Cerebellar nuclear complex (tissue), 1 donor: Measurements from ENCODE around the gene PPM1G.
"Not testable (repeated sequence)": the region's sequence is repeated elsewhere in the genome, so short reads cannot be mapped to it uniquely, and the experiment has no call there.

Experiments
- DNase-seq, 2 experiments: peaks; one replicate each; lab custom pipeline; 2025; lab: John Stamatoyannopoulos, UW

Gene PPM1G, protein sequence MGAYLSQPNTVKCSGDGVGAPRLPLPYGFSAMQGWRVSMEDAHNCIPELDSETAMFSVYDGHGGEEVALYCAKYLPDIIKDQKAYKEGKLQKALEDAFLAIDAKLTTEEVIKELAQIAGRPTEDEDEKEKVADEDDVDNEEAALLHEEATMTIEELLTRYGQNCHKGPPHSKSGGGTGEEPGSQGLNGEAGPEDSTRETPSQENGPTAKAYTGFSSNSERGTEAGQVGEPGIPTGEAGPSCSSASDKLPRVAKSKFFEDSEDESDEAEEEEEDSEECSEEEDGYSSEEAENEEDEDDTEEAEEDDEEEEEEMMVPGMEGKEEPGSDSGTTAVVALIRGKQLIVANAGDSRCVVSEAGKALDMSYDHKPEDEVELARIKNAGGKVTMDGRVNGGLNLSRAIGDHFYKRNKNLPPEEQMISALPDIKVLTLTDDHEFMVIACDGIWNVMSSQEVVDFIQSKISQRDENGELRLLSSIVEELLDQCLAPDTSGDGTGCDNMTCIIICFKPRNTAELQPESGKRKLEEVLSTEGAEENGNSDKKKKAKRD

GRCh38 chr2:27409321-27410073 is at the start of gene PPM1G:
Gene PPM1G, minus strand, starts transcription at chr2:27409591. Its CDS starts 169 bp downstream, at chr2:27409422.
- peak; percentile 44 to 77 for DNase-seq

DNA sequence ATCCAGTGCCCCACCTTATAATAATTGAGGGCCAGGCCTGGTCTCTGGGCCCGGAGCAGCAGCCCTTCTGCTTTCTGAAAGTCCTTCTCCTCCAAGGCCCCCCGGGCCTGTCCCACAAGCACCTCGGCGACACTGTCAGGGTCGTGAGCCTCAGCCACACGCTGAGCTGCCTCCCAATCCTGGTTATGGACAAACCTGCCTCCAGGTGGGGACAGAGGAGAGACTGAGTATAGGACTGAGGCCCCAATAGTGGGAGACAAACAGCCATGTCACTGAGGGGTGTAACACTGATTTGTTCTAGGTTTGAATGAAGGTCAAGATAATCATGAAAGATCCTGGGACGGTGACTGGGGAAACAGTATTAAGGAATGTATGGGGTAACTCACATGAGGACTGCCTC is 44.6 kb upstream of the PPM1G start:
- no peak for DNase-seq

- DNase-seq: no peak
These were observed 41.7 kb upstream of the PPM1G start for GRCh38 chr2:27451095-27451494.

DNA sequence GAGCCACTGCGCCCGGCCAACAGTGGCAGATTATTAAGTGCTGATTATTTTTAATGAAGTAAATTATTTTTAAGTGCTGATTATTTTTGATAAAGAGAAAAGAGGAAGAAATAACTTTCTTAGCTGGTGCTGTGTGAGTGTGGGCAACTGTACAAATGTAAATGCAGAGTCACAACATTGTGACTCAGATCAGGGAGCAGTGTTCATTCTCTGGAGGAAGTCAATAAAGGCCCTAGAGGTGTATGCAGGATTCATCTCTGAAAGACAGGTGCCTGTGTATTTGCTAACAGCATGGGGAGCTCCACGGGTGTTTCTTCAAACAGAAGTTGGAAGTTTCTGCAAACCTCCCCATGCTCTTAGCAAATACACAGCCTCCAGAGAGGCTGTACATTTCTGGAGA is 39.0 kb upstream of the PPM1G start:
- DNase-seq: no peak

DNA sequence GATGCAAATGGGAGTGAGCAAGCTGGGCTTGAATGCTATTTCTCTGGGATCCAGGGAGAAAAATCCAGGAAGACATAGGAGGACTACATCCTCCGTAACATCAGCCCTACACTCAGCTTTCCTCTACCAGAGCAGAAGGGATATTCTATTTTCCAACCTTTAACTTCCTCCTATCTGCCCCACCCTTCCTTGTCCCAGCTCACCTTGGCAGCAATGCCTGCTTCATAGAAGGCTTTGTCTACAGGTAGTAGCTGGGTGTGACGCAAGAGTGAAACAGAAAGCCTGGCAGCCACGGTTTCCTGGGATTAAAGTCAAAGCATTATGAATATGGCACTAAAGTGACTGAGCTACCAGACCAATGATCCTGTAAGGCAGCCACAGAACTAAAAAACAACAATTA is 36.7 kb upstream of the PPM1G start:
- no peak for DNase-seq

DNA sequence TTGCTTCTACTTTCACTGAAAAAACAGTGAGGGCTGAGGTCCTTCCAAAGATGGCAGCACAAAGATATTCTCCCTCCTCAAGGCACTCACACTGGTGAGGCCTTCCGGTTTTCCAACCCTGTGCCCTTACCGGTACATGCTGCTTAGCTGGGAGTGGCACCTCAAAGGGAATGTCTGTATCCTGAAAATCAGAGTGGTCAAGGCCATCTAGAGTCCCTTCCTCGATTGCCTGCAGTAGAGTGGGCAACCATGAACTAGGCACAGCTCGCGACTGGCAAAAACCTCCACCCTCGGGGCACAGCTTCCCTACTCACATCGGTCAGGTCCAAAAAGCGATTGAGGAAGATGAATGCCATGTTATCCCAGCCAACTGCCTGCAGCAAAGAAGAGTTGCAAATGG is 36.2 kb upstream of the PPM1G start:
- no peak for DNase-seq

DNA sequence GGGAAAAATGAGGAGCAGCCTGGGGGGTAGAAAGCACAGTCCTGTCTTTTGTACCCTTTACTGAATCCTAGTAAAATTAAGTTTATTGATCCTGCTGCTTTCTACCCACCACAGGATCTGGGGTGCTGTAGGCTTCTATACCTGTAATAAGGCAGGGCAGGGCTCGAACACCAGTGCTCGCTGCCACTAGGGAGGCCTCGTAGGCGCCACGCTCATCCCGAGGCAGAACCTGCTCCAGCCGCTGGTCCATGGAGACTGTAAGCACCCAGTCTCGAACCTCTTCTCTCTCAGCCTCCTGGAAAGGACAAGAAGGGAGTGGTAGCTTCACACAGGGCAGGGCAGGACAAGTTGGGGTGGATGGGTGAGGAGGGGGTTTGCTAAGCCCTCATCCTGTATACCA is 35.8 kb upstream of the PPM1G start:
- DNase-seq: no peak

DNA sequence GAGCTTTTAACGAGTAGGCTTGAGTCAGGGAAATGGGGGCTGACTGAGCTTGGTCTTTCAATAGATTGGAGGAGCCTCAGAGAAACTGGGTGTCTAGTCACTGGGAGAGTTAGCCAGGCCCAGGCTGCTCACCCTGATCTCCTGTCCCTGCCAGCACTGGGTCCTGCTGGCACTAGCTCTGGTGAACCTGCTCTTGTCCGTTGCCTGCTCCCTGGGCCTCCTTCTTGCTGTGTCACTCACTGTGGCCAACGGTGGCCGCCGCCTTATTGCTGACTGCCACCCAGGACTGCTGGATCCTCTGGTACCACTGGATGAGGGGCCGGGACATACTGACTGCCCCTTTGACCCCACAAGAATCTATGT is 33.5 kb upstream of the PPM1G start:
- DNase-seq: no peak

- DNase-seq: no peak
These were observed 32.8 kb upstream of the PPM1G start, which contains the start of gene KRTCAP3 for GRCh38 chr2:27441958-27442919. Gene KRTCAP3, plus strand, starts transcription at chr2:27442381. Its CDS starts 32 bp downstream, at chr2:27442413.

DNA sequence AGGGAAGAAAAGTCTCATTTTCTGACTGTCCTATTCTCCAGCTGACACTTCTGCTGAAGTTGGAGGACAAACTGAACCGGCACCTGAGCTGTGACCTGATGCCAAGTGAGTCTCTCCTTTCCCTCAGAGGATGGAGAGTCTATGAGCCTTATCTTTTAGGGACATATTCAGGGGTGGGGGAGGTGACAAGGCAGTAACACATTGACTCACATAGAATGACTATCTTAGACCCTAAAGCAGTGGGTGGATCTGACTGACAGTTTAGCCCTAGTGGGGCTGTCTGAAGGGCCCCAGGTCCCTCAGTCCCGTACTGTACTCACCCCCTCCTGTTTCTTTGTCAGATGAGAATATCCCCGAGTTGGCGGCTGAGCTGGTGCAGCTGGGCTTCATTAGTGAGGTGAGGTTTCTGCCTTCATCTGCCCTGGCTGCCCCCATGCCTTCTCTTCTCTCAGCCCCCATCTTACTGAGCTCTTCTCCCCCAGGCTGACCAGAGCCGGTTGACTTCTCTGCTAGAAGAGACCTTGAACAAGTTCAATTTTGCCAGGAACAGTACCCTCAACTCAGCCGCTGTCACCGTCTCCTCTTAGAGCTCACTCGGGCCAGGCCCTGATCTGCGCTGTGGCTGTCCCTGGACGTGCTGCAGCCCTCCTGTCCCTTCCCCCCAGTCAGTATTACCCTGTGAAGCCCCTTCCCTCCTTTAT is 32.0 kb upstream of the PPM1G start:
- DNase-seq: no peak

GRCh38 chr2:27435628-27436027 is 26.2 kb upstream of the PPM1G start:
- no peak for DNase-seq

DNA sequence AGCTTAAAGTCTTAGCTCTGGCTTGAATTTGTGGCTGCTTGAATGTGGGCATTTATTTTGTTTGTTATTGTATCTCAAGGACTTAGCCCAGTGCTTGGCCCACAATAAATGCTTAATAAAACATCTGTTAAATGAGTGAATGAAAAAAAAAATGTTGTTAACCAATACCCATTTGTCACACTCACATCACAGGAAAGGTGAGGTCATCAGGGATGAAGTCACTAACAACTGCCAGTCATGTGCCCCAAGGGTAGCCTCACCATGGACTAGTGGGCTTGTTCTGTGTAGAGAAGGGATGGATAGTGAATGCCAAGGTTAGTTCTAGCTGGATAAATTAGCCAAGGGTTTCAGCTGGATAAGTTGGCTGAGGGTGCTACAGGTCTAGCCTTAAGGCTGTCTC is 22.0 kb upstream of the PPM1G start:
- no peak for DNase-seq

DNA sequence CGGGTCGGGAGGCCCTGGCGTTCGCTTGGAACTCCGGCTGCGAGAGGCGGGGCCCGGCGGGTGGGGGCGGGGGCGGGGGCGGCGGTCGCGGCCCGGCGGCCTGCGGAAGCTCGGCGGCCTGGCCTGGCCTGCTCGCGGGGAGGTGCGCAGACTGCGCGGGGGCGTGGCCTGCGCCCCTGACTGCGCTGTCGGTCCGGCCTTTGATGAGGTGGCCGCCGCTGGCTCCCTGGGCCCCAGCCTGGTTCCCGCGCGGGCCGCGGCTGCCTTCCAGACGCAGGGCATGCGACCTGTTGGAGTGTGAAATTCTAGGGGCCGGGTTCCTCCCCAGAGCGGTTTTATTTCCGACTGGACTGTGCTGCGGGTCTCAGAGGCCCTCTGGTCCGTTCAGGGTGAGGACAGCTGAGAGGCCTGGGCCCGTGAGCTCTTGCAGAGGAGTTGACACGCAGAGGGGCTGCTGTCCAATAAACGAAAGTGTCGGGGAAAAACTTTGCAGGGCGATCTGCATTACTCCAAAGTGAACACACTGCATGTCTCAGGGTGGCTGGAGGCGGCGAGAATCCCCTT is 19.7 kb upstream of the PPM1G start:
- DNase-seq: no peak

DNA sequence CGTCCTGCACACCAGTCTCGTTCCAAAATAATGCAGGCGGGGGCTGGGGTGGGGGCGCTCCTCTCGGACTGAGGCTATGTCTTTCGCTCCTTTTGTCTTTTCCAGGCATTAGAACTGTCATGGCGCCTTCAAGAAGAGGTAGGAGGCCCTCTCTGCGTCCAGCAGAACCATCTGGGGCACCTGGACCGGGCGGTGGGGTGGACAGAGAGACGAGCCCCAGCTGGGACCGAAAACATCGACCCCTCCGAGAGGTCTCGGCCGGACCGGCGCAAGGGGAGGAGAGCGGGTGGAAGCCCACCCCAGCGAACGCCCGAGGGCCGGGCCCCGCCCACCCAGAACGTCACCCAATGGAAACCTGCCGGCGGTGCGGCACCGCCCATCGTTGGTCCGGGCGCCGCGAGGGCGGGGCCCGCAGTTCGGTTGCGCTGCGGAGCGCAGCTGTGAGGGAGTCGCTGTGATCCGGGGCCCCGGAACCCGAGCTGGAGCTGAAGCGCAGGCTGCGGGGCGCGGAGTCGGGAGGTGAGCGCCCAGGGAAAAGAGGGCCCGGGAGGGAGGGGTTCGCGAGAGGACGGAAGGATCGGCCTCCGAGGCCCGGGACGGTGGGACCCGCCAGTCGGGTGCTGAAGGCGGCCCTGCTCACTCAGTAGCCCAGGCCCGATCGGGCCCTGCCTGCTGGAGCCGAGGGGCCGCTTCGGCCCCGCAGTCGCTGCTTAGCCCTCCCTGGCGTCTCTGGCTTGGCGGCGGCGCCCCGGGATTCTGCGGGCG is 19.0 kb upstream of the PPM1G start, which contains the start of gene NRBP1:
TSS of gene NRBP1 (plus strand) at position 419 of the 765 bp plus-strand sequence. CDS start 4,643 bp downstream, outside the sequence.
- peak; percentile 39 to 69 for DNase-seq

GRCh38 chr2:27427863-27428212 is 18.4 kb upstream of the PPM1G start:
- DNase-seq: no peak

GRCh38 chr2:27425039-27425438 is 15.6 kb upstream of the PPM1G start:
- not testable (repeated sequence) for DNase-seq

- no peak for DNase-seq
These were observed 13.6 kb upstream of the PPM1G start for GRCh38 chr2:27422958-27423357.

- DNase-seq: no peak
These were observed 12.4 kb upstream of the PPM1G start for GRCh38 chr2:27421660-27422250.

DNA sequence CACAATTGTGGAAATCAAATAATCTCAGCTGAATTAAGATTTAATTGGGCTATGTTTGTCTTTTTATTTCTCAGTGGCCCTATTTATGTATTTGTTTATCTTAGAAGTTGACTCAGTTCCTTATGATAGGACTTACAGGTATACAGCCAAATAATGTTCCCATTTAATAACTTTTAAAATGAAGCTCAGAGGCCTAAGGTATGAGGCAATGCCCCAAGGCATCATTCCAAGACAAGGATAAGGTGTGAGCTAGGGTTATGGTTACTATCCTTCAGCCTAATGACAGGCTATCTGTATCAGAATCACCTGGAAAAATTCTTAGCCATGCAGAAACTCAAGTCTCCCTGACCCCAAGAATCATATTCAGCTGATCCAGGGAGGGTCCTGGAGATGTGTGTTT is 11.6 kb upstream of the PPM1G start:
- DNase-seq: no peak

GRCh38 chr2:27416151-27416550 is 6.8 kb upstream of the PPM1G start:
- DNase-seq: no peak
